ENCODE measurements around the gene RASGRF2. TPM values are rescaled to one million over a fixed set of nuclear protein-coding genes. Genes with fewer than 3 reads are reported as not detected.

Gene RASGRF2
- total RNA-seq, 1 experiment from 2014 or later, result 9.1 TPM

- TF ChIP-seq EZH2 (IDR thresholded peaks at IDR 0.05; ENCODE audit: borderline replicate concordance, low read depth, low read length, poor library complexity, severe bottlenecking), result no peak
- TF ChIP-seq, protein P1, sequence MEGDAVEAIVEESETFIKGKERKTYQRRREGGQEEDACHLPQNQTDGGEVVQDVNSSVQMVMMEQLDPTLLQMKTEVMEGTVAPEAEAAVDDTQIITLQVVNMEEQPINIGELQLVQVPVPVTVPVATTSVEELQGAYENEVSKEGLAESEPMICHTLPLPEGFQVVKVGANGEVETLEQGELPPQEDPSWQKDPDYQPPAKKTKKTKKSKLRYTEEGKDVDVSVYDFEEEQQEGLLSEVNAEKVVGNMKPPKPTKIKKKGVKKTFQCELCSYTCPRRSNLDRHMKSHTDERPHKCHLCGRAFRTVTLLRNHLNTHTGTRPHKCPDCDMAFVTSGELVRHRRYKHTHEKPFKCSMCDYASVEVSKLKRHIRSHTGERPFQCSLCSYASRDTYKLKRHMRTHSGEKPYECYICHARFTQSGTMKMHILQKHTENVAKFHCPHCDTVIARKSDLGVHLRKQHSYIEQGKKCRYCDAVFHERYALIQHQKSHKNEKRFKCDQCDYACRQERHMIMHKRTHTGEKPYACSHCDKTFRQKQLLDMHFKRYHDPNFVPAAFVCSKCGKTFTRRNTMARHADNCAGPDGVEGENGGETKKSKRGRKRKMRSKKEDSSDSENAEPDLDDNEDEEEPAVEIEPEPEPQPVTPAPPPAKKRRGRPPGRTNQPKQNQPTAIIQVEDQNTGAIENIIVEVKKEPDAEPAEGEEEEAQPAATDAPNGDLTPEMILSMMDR (conservative IDR thresholded peaks at IDR 0.05; ENCODE audit: low read depth, low read length), result no peak
- BruUV-seq (replicated peaks), result no TSS peak
- Histone ChIP-seq H3K4me3 (ENCODE audit: low read depth, low read length, poor library complexity, severe bottlenecking) (no peak overlapping the region), H3K9me3 (ENCODE audit: low read depth, low read length, poor library complexity, severe bottlenecking) (no peaks in the 10 kb centered on the region), H3K27ac (ENCODE audit: low read depth, low read length, poor library complexity, severe bottlenecking) (no peak overlapping the region), H3K36me3 (ENCODE audit: insufficient read depth, low read length, poor library complexity, severe bottlenecking) (no peaks in the 10 kb centered on the region), H3K27me3 (replicated peaks; ENCODE audit: insufficient read depth, low read depth, low read length, poor library complexity) (no peaks in the 10 kb centered on the region), H3K4me1 (ENCODE audit: insufficient read depth, low read length, poor library complexity, severe bottlenecking) (peaks cover 5% of the 10 kb centered on the region)
- CTCF ChIA-PET, result no interaction called here
- DNase-seq (ENCODE audit: low spot score), result no peak
- intact Hi-C loops (cut with micrococcal nuclease; ENCODE audit: unreplicated experiment), result no loop called here
- POLR2A ChIA-PET (ENCODE audit: low non-redundant PET), result no interaction called here
These were observed 176.4 kb downstream of the RASGRF2 start for GRCh38 chr5:81136557-81136956.

DNA sequence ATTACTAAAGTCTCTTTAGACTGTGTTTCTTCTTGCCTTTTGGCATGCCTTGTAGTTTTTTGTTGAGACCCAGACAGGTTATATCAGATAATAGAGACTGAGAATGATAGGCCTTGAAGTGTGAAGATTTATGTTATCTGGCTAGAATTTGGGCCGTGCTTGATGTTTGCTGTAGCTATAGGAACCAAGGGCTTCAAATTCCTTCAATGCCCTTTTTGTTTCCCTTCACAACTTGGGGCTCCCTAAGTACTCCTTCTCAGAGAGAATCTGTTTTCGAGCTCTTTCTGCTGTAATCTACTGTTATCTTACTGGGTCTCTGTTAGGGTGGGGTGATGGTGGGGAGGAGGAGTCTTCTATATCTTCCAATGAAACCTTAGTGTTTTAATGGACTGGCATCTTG is 177.7 kb downstream of the RASGRF2 start:
- no peak overlapping the region for H3K27ac ChIP-seq (ENCODE audit: low read depth, low read length, poor library complexity, severe bottlenecking)
- H3K4me3 ChIP-seq (ENCODE audit: low read depth, low read length, poor library complexity, severe bottlenecking), result no peak overlapping the region
- no peaks in the 10 kb centered on the region for H3K27me3 ChIP-seq (replicated peaks; ENCODE audit: insufficient read depth, low read depth, low read length, poor library complexity)
- no peak for DNase-seq (ENCODE audit: low spot score)
- H3K9me3 ChIP-seq (ENCODE audit: low read depth, low read length, poor library complexity, severe bottlenecking), result no peaks in the 10 kb centered on the region
- CTCF ChIA-PET, result no interaction called here
- H3K4me1 ChIP-seq (ENCODE audit: insufficient read depth, low read length, poor library complexity, severe bottlenecking), result peaks cover 5% of the 10 kb centered on the region
- TF ChIP-seq, protein P1 (conservative IDR thresholded peaks at IDR 0.05; ENCODE audit: low read depth, low read length), result no peak
- no peak for TF ChIP-seq EZH2 (IDR thresholded peaks at IDR 0.05; ENCODE audit: borderline replicate concordance, low read depth, low read length, poor library complexity, severe bottlenecking)
- intact Hi-C loops (cut with micrococcal nuclease; ENCODE audit: unreplicated experiment), result no loop called here
- H3K36me3 ChIP-seq (ENCODE audit: insufficient read depth, low read length, poor library complexity, severe bottlenecking), result no peaks in the 10 kb centered on the region
- no TSS peak for BruUV-seq (replicated peaks)
- POLR2A ChIA-PET (ENCODE audit: low non-redundant PET), result no interaction called here

- Histone ChIP-seq H3K36me3 (ENCODE audit: insufficient read depth, low read length, poor library complexity, severe bottlenecking) (no peaks in the 10 kb centered on the region), H3K27ac (ENCODE audit: low read depth, low read length, poor library complexity, severe bottlenecking) (no peak overlapping the region), H3K4me3 (ENCODE audit: low read depth, low read length, poor library complexity, severe bottlenecking) (no peak overlapping the region), H3K27me3 (replicated peaks; ENCODE audit: insufficient read depth, low read depth, low read length, poor library complexity) (no peaks in the 10 kb centered on the region), H3K4me1 (ENCODE audit: insufficient read depth, low read length, poor library complexity, severe bottlenecking) (peaks cover 5% of the 10 kb centered on the region), H3K9me3 (ENCODE audit: low read depth, low read length, poor library complexity, severe bottlenecking) (no peaks in the 10 kb centered on the region)
- no TSS peak for BruUV-seq (replicated peaks)
- TF ChIP-seq, protein P1 (conservative IDR thresholded peaks at IDR 0.05; ENCODE audit: low read depth, low read length), result no peak
- TF ChIP-seq EZH2 (IDR thresholded peaks at IDR 0.05; ENCODE audit: borderline replicate concordance, low read depth, low read length, poor library complexity, severe bottlenecking), result no peak
- POLR2A ChIA-PET (ENCODE audit: low non-redundant PET), result no interaction called here
- no peak for DNase-seq (ENCODE audit: low spot score)
- CTCF ChIA-PET, result no interaction called here
- intact Hi-C loops (cut with micrococcal nuclease; ENCODE audit: unreplicated experiment), result no loop called here
These were observed 180.3 kb downstream of the RASGRF2 start for GRCh38 chr5:81140441-81140840.

Data from A673 (cell line).